T-helper 1 cell treated with Interleukin-12 subunit alpha and Interleukin-12 subunit beta and Interleukin-4 antibody, amounts not matched to agents 30 μg/mL and 1 μg/mL, for 36 hours (primary cell): Measurements from ENCODE around the gene PARL.
"Not testable (repeated sequence)": the region's sequence is repeated elsewhere in the genome, so short reads cannot be mapped to it uniquely, and the experiment has no call there.

ENCODE experiments used
- H3K27ac Mint-ChIP-seq: one replicate; pipeline ENCODE4 v1.8.0; 2021; ENCODE audit warnings: mild to moderate bottlenecking, mixed read lengths
- H3K27me3 Mint-ChIP-seq: one replicate; pipeline ENCODE4 v1.8.0; 2021; ENCODE audit warnings: low read depth, mixed read lengths
- H3K36me3 Mint-ChIP-seq: one replicate; pipeline ENCODE4 v1.8.0; 2021; ENCODE audit warnings: low read depth, mixed read lengths
- H3K4me1 Mint-ChIP-seq: one replicate; pipeline ENCODE4 v1.8.0; 2021; ENCODE audit warnings: low read depth, mixed read lengths
- H3K4me3 Mint-ChIP-seq: one replicate; pipeline ENCODE4 v1.8.0; 2021; ENCODE audit warnings: mild to moderate bottlenecking, moderate library complexity, mixed read lengths
- H3K9me3 Mint-ChIP-seq: one replicate; pipeline ENCODE4 v1.8.0; 2021; ENCODE audit warnings: mixed read lengths

The PARL gene

GRCh38 chr3:183885766-183886165, 1.1 kb upstream of the PARL start:
- no peak overlapping the region for H3K27ac Mint-ChIP-seq
- peaks cover 29% of the 10 kb centered on the region for H3K4me1 Mint-ChIP-seq
- H3K36me3 Mint-ChIP-seq: peaks cover 5% of the 10 kb centered on the region
- no peaks in the 10 kb centered on the region for H3K27me3 Mint-ChIP-seq
- peak overlapping the region; percentile 41 for H3K4me3 Mint-ChIP-seq
- no peaks in the 10 kb centered on the region for H3K9me3 Mint-ChIP-seq

- no peaks in the 10 kb centered on the region for H3K9me3 Mint-ChIP-seq
- H3K27me3 Mint-ChIP-seq: no peaks in the 10 kb centered on the region
- peak overlapping the region; percentile 93 for H3K27ac Mint-ChIP-seq
- H3K4me3 Mint-ChIP-seq: peak overlapping the region; percentile 98
- peaks cover 7% of the 10 kb centered on the region for H3K36me3 Mint-ChIP-seq
- H3K4me1 Mint-ChIP-seq: peaks cover 32% of the 10 kb centered on the region
Measured at GRCh38 chr3:183884097-183884426, 618 bp downstream of the PARL start.

GRCh38 chr3:183883291-183884096, 1.2 kb downstream of the PARL start:
- Mint-ChIP-seq H3K4me1 (peaks cover 37% of the 10 kb centered on the region), H3K27ac (peak overlapping the region; percentile 93), H3K36me3 (peaks cover 9% of the 10 kb centered on the region), H3K9me3 (no peaks in the 10 kb centered on the region), H3K27me3 (no peaks in the 10 kb centered on the region), H3K4me3 (peak overlapping the region; percentile 98)

- peaks cover 9% of the 10 kb centered on the region for H3K36me3 Mint-ChIP-seq
- H3K27me3 Mint-ChIP-seq: no peaks in the 10 kb centered on the region
- peaks cover 38% of the 10 kb centered on the region for H3K4me1 Mint-ChIP-seq
- H3K9me3 Mint-ChIP-seq: no peaks in the 10 kb centered on the region
- no peak overlapping the region for H3K4me3 Mint-ChIP-seq
- no peak overlapping the region for H3K27ac Mint-ChIP-seq
Measured at GRCh38 chr3:183880121-183880520, 4.6 kb downstream of the PARL start.

- no peaks in the 10 kb centered on the region for H3K9me3 Mint-ChIP-seq
- H3K27me3 Mint-ChIP-seq: no peaks in the 10 kb centered on the region
- peaks cover 9% of the 10 kb centered on the region for H3K36me3 Mint-ChIP-seq
- H3K27ac Mint-ChIP-seq: no peak overlapping the region
- peaks cover 34% of the 10 kb centered on the region for H3K4me1 Mint-ChIP-seq
- H3K4me3 Mint-ChIP-seq: no peak overlapping the region
Measured at GRCh38 chr3:183879243-183879642, 5.4 kb downstream of the PARL start.

GRCh38 chr3:183878071-183878470, 6.6 kb downstream of the PARL start:
- Mint-ChIP-seq H3K4me1 (peaks cover 26% of the 10 kb centered on the region), H3K27ac (no peak overlapping the region), H3K9me3 (no peaks in the 10 kb centered on the region), H3K36me3 (peaks cover 7% of the 10 kb centered on the region), H3K27me3 (no peaks in the 10 kb centered on the region), H3K4me3 (no peak overlapping the region)

GRCh38 chr3:183877227-183877626, 7.5 kb downstream of the PARL start:
- H3K9me3 Mint-ChIP-seq, H3K36me3 Mint-ChIP-seq, H3K4me3 Mint-ChIP-seq, H3K27me3 Mint-ChIP-seq, H3K27ac Mint-ChIP-seq: not testable (repeated sequence)
- peaks cover 20% of the 10 kb centered on the region for H3K4me1 Mint-ChIP-seq

- no peak overlapping the region for H3K27ac Mint-ChIP-seq
- no peaks in the 10 kb centered on the region for H3K27me3 Mint-ChIP-seq
- H3K4me3 Mint-ChIP-seq: no peak overlapping the region
- peaks cover 6% of the 10 kb centered on the region for H3K36me3 Mint-ChIP-seq
- no peaks in the 10 kb centered on the region for H3K9me3 Mint-ChIP-seq
- peaks cover 23% of the 10 kb centered on the region for H3K4me1 Mint-ChIP-seq
Measured at GRCh38 chr3:183875411-183875810, 9.3 kb downstream of the PARL start.

GRCh38 chr3:183873914-183874313, 10.8 kb downstream of the PARL start:
- no peak overlapping the region for H3K4me3 Mint-ChIP-seq
- H3K36me3 Mint-ChIP-seq: peaks cover 6% of the 10 kb centered on the region
- H3K9me3 Mint-ChIP-seq: no peaks in the 10 kb centered on the region
- peaks cover 21% of the 10 kb centered on the region for H3K4me1 Mint-ChIP-seq
- H3K27ac Mint-ChIP-seq: no peak overlapping the region
- no peaks in the 10 kb centered on the region for H3K27me3 Mint-ChIP-seq

GRCh38 chr3:183871541-183871940, 13.1 kb downstream of the PARL start:
- Mint-ChIP-seq H3K4me1 (peaks cover 14% of the 10 kb centered on the region), H3K9me3 (no peaks in the 10 kb centered on the region), H3K4me3 (no peak overlapping the region), H3K27me3 (no peaks in the 10 kb centered on the region), H3K27ac (no peak overlapping the region), H3K36me3 (peaks cover 7% of the 10 kb centered on the region)

GRCh38 chr3:183870563-183870962, 14.1 kb downstream of the PARL start:
- H3K4me3 Mint-ChIP-seq: no peak overlapping the region
- H3K27ac Mint-ChIP-seq: peak overlapping the region; percentile 1
- H3K36me3 Mint-ChIP-seq: peaks cover 7% of the 10 kb centered on the region
- H3K27me3 Mint-ChIP-seq: no peaks in the 10 kb centered on the region
- H3K4me1 Mint-ChIP-seq: peaks cover 14% of the 10 kb centered on the region
- no peaks in the 10 kb centered on the region for H3K9me3 Mint-ChIP-seq

GRCh38 chr3:183868796-183869195, 15.9 kb downstream of the PARL start:
- Mint-ChIP-seq H3K27me3 (no peaks in the 10 kb centered on the region), H3K36me3 (peaks cover 11% of the 10 kb centered on the region), H3K9me3 (no peaks in the 10 kb centered on the region), H3K4me3 (no peak overlapping the region), H3K4me1 (peaks cover 14% of the 10 kb centered on the region), H3K27ac (peak overlapping the region; percentile 76)

GRCh38 chr3:183862610-183863009, 22.1 kb downstream of the PARL start:
- Mint-ChIP-seq H3K9me3 (no peaks in the 10 kb centered on the region), H3K27me3 (no peaks in the 10 kb centered on the region), H3K4me1 (no peaks in the 10 kb centered on the region), H3K36me3 (peaks cover 24% of the 10 kb centered on the region), H3K4me3 (no peak overlapping the region), H3K27ac (no peak overlapping the region)

GRCh38 chr3:183857863-183858262, 26.8 kb downstream of the PARL start:
- Mint-ChIP-seq H3K27ac (no peak overlapping the region), H3K9me3 (no peaks in the 10 kb centered on the region), H3K36me3 (peaks cover 34% of the 10 kb centered on the region), H3K27me3 (no peaks in the 10 kb centered on the region), H3K4me3 (no peak overlapping the region), H3K4me1 (no peaks in the 10 kb centered on the region)

- peaks cover 34% of the 10 kb centered on the region for H3K36me3 Mint-ChIP-seq
- no peaks in the 10 kb centered on the region for H3K9me3 Mint-ChIP-seq
- H3K27ac Mint-ChIP-seq: no peak overlapping the region
- peaks cover 2% of the 10 kb centered on the region for H3K4me1 Mint-ChIP-seq
- H3K4me3 Mint-ChIP-seq: no peak overlapping the region
- no peaks in the 10 kb centered on the region for H3K27me3 Mint-ChIP-seq
Measured at GRCh38 chr3:183854318-183855035, 30.2 kb downstream of the PARL start.
